T-helper 17 cell (primary cell): ENCODE results near the gene LRRC8E. TPM values are rescaled to one million over a fixed set of nuclear protein-coding genes. Genes with fewer than 3 reads are reported as not detected.
"Not testable (repeated sequence)": the region's sequence is repeated elsewhere in the genome, so short reads cannot be mapped to it uniquely, and the experiment has no call there.

ENCODE experiments used
- ATAC-seq: fragments of 150-1000 bp; cut with Tn5 transposase; 2 replicates; pipeline ENCODE4 v1.10.0; 2021; ENCODE audit warnings: mild to moderate bottlenecking, moderate library complexity
- DNase-seq, 3 donors: peaks; one replicate each; pipeline versions ENCODE4 v3.0.0 to v3.0.0-alpha.2; 2020 to 2021
- H3K9me3 ChIP-seq: one replicate; pipeline ENCODE4 v1.7.0; 2013; ENCODE audit warnings: low read length, mild to moderate bottlenecking; ENCODE audit not compliant: control insufficient read depth, poor library complexity, severe bottlenecking
- H3K27ac Mint-ChIP-seq: one replicate; pipeline ENCODE4 v1.8.0; 2022; ENCODE audit warnings: mild to moderate bottlenecking, moderate library complexity, mixed read lengths
- H3K27me3 Mint-ChIP-seq: one replicate; pipeline ENCODE4 v1.8.0; 2022; ENCODE audit warnings: mixed read lengths
- H3K36me3 Mint-ChIP-seq: one replicate; pipeline ENCODE4 v1.8.0; 2022; ENCODE audit warnings: low read depth, mixed read lengths
- H3K4me1 Mint-ChIP-seq: one replicate; pipeline ENCODE4 v1.8.0; 2022; ENCODE audit warnings: mild to moderate bottlenecking, mixed read lengths
- H3K4me3 Mint-ChIP-seq: one replicate; pipeline ENCODE4 v1.8.0; 2022; ENCODE audit warnings: mild to moderate bottlenecking, moderate library complexity, mixed read lengths
- total RNA-seq, 4 donors: library from RNA in 2 of 4; stranded (reverse) in 2 of 4; gene quantifications; one replicate each; pipeline ENCODE4 v1.2.3 and lab custom pipeline; 2022 to 2026

Gene LRRC8E
- total RNA-seq, 2 donors from 2014 or later, result not detected

DNA sequence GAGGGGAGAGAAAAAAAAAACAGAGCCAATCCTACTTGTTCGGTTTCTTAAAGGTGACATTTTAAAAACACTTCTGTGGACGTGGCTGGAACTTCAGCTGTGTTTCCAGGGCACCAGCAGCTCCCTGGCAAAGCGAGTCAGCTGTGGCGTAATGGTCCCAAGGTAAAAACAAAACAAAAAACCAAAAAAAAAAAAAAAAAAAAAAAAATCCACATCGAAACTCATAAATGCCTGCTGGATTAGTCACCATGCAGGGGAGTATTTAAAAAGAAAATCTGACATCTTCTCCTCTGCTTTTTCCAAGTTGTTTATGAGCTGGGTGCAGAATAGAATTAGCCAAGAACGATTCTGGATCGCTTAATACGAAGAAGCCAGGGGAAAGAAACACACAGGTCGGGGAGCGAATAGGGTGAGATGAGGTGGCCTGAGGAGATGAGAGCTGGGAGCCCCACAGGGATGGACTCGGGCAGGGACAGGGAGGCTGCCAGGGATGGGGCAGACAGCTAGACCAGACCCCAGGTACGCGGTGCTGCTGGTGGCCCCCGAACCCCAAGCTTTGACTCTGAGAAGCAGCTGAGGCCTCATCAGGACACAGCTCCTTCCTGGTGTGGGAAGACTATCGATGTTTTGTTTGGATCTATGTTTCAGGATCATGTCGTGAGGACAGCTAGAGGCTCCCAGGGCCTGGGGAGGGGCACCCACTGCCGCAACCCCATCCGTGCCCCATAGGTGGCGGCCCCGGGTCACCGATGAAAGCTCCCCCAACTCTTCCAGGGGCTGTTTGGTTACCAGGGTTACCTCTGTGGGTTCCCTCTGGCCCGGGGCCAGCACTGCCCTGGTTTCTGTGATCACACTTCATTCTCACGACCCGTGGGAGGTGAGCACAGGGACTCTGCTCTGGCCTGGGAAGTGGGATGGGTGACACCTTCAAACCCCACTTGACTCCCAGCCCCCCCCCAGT, 40.7 kb downstream of the LRRC8E start:
- ATAC-seq, result peak; percentile 72
- no peaks in the 10 kb centered on the region for H3K27me3 Mint-ChIP-seq
- DNase-seq, result peak; percentile 54 to 76 (median 70)
- no peaks in the 10 kb centered on the region for H3K9me3 ChIP-seq
- H3K4me1 Mint-ChIP-seq, result peaks cover 10% of the 10 kb centered on the region
- no peaks in the 10 kb centered on the region for H3K36me3 Mint-ChIP-seq
- H3K4me3 Mint-ChIP-seq, result no peak overlapping the region
- peak overlapping the region; percentile 70 for H3K27ac Mint-ChIP-seq

DNA sequence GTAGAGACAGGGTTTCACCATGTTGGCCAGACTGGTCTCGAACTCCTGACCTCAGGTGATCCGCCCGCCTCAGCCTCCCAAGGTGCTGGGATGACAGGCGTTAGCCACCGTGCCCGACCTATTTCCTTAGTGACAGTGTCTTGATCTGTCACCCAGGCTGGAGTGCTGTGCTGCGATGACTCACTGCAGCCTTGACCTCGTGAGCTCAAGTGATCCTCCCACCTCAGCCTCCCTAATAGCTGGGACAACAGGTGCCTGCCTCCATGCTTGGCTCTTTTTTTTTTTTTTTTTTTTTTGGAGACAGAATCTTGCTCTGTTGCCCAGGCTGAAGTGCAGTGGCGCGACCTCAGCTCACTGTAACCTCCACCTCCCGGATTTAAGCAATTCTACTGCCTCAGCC, 41.7 kb downstream of the LRRC8E start:
- peak overlapping the region; percentile 70 for H3K27ac Mint-ChIP-seq

DNA sequence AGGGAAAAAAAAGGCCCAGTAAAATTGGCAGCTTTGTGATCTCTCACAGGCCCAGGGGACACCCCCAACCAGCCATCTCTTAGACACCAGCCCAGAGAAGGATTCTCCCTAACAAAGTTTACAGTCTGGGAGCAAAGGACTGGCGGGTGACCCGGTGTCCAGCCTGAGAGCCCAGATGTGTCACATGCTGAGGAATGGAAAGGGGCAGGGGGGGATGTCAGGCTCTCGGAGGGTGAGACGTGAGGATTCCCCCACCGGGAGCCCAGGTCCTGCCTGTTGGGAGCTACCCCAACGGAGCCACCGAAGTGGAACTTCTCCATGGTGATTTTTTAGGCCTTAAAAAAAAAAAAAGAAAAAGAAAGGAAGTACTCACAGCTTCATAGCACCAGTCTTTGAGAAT, 42.5 kb downstream of the LRRC8E start:
- H3K36me3 Mint-ChIP-seq, result no peaks in the 10 kb centered on the region
- H3K9me3 ChIP-seq, result no peaks in the 10 kb centered on the region
- ATAC-seq (no peak), DNase-seq (no peak)
- peaks cover 8% of the 10 kb centered on the region for H3K4me1 Mint-ChIP-seq
- H3K27me3 Mint-ChIP-seq, result no peaks in the 10 kb centered on the region
- H3K4me3 Mint-ChIP-seq, result no peak overlapping the region
- H3K27ac Mint-ChIP-seq, result peak overlapping the region; percentile 59

More for the DNA sequence above, 41.7 kb downstream of the LRRC8E start:
- not testable (repeated sequence) for H3K36me3 Mint-ChIP-seq, DNase-seq, H3K9me3 ChIP-seq, H3K27me3 Mint-ChIP-seq, H3K4me3 Mint-ChIP-seq, ATAC-seq
- peaks cover 10% of the 10 kb centered on the region for H3K4me1 Mint-ChIP-seq

DNA sequence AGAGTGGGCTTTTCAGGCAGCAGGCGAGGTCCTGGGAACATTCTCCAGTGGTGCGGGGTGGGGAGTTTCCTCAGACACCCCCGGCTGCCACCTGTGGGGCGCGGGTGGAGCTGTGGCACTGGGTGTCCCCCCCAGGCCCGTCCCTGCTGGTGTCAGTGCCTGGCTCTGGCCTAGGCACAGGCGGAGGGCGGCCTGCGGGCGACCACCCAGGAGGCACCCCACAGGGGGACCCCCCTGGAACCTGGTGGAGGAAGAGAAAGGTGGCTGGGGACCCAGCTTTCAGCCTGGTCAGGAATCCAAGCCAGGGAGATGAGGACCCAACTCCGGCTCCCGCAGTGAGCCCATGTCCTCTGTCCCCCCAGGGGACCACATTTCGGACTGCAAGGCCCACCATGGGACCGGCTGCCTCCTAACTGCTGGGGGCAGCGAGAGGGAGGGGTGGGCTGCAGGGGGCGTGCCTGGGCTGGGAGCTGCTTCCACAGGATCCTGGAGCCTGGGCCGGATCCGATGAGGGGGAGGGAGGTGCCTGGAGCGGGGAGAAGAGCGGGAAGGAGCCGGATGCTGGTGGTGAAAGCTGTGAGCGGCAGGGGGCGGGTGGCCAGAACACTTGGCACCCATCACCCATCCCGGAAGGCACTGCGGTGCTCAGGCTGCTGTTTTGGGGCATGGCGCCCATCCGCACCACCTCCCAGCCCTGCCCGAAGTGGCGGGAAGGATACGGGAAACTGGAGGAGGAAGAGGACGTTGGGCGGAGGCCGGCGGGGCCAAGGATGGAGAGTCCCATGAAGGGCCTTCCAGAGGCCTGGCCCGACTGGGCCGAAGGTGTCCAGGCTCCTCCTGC, 43.1 kb downstream of the LRRC8E start:
- Mint-ChIP-seq H3K27ac (no peak overlapping the region), H3K4me1 (peaks cover 8% of the 10 kb centered on the region), H3K36me3 (no peaks in the 10 kb centered on the region), H3K4me3 (no peak overlapping the region), H3K27me3 (no peaks in the 10 kb centered on the region)
- no peak for ATAC-seq
- H3K9me3 ChIP-seq, result no peaks in the 10 kb centered on the region
- no peak for DNase-seq

DNA sequence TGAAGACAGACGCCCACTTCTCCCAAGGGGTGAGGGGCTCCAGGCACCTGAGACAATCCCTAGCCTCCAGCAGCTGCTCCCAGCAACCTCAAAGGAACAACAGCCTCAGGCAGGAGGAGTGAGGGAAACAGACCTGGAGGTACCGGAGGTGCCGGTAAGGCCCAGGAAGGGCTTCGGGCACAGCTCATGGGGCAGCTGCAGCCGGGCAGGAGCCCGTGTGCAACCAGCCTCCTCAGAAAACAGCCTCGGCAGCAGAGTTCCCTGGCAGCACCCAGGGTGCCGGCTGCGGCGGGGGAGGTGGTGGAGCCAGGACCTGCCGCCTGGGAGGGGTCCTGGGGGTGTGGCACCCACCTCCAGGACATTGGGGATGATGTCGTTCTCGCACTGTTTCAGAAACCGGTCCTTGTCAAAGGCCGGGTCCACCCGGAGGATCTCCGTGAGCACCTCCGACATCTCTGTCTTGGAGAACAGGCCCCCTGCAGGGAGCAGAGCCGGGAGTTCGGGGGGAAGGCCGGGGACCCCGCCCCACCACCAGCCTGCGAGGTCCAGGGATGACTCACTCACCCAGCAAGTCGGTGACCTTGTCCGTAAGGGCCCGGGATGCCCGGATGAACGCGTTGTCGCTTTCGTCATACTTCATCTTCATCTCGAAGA, 44.1 kb downstream of the LRRC8E start:
- peaks cover 8% of the 10 kb centered on the region for H3K4me1 Mint-ChIP-seq
- ATAC-seq (no peak), DNase-seq (no peak)
- no peak overlapping the region for H3K4me3 Mint-ChIP-seq
- H3K27me3 Mint-ChIP-seq, result no peaks in the 10 kb centered on the region
- no peaks in the 10 kb centered on the region for H3K9me3 ChIP-seq
- H3K27ac Mint-ChIP-seq, result no peak overlapping the region
- no peaks in the 10 kb centered on the region for H3K36me3 Mint-ChIP-seq

DNA sequence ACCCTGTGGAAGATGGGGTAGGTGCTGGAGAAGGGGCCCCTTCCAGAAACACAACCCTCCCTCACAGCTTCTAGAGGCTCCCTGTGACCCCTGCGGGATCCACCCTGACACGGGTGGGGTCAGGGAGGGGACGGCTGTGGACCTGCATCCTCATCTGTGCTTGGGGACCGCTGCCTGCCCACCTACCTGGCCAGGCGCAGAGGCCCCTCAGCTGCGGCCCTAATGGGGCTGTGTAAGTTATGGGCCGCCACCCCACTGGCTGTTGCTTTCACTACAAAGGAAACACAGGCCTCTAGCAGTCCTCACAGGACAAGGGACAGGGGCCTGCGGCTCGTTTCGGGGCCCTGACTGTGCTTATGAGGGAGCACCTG, 44.6 kb downstream of the LRRC8E start:
- no peaks in the 10 kb centered on the region for H3K9me3 ChIP-seq
- Mint-ChIP-seq H3K36me3 (no peaks in the 10 kb centered on the region), H3K4me1 (peaks cover 10% of the 10 kb centered on the region), H3K4me3 (no peak overlapping the region), H3K27me3 (no peaks in the 10 kb centered on the region), H3K27ac (no peak overlapping the region)
- ATAC-seq, result no peak
- DNase-seq, result no peak

DNA sequence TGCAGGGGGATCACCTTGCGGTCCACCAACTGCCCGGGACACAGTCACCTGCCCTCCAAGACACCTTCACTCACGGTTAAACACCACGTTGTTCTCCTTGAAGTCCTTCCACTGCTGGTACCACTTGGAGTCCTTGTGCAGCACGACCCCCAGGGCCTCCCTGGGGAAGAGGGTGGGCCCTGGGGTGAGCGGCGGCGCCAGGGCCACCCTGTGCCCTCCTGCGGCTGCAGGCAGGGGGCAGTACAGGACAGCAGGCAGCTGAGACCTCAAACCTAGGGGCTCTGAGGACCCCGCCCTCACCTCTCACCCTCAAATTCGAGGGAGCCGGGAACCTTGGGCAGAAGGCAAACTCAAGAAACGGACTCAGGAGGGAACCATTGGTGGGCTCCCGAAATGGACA, 45.1 kb downstream of the LRRC8E start:
- ATAC-seq (no peak), DNase-seq (no peak)
- no peaks in the 10 kb centered on the region for H3K9me3 ChIP-seq
- Mint-ChIP-seq H3K4me3 (no peak overlapping the region), H3K36me3 (no peaks in the 10 kb centered on the region), H3K27ac (no peak overlapping the region), H3K4me1 (peaks cover 7% of the 10 kb centered on the region), H3K27me3 (no peaks in the 10 kb centered on the region)

DNA sequence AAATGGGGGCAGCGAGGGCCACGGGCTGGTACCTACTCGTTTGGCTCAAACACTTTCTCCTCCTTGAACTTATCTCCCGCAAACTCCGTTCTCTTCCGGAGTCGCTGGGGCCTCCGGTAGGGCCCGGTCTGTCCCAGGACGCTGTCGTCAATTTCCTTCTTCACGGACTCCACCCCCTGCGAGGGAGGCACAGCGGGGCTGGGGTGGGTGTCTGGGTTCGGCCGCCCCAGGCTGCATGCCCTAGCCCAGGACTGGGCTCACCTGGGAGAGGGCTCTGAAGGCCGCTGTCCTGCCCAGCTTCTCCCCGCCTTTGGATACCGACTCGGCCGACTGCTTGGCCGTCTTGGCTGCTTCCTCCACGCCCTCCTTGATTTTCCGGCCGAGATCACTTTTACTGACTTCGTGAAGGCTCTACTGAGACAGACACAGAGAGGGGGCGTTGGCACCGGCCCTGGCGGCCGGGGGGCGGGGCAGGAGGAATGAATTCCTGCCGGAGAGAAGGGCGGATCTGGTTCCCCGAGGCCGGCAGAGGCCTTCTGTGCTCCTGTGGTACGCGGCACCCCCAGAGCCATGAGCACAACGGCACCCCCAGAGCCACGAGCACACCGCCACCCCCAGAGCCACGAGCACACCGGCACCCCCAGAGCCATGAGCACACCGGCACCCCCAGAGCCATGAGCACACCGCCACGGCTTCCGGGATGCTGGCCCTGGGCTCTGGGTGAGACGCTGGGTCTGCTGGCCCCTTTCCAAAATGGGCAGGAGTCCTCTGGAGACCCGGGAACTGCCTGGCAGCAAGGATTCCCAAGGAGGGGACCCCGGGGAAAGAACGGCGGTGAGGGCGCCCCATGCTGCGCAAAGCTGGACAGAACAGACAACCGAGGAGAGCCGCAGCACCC, 45.8 kb downstream of the LRRC8E start:
- H3K36me3 Mint-ChIP-seq, result no peaks in the 10 kb centered on the region
- no peaks in the 10 kb centered on the region for H3K27me3 Mint-ChIP-seq

DNA sequence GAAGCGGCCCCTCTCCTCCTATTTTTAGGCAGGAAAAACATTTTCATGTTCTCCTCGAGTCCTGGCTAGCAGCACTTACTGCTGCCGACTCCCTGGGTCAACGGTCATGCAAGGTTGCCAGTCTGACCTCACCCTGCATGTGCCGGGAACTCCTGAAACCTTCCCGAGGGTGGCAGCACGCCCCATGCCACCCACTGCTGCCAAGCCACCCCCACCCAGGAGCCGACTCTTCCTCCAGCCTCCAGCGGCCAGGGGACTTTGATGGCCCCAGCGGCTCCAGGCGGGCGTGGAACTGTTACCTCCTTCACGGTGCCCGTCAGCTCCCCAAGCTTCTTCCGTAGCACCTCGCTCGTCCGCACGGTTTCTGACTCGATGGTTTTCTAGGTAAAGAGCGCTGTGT, 46.5 kb downstream of the LRRC8E start:
- ATAC-seq (no peak), DNase-seq (no peak)
- Mint-ChIP-seq H3K4me1 (peaks cover 5% of the 10 kb centered on the region), H3K36me3 (no peaks in the 10 kb centered on the region), H3K4me3 (no peak overlapping the region), H3K27ac (no peak overlapping the region), H3K27me3 (no peaks in the 10 kb centered on the region)
- no peaks in the 10 kb centered on the region for H3K9me3 ChIP-seq

More for the DNA sequence above, 45.8 kb downstream of the LRRC8E start:
- ATAC-seq (no peak), DNase-seq (no peak)
- no peaks in the 10 kb centered on the region for H3K9me3 ChIP-seq
- Mint-ChIP-seq H3K4me1 (peaks cover 7% of the 10 kb centered on the region), H3K4me3 (no peak overlapping the region), H3K27ac (no peak overlapping the region)

DNA sequence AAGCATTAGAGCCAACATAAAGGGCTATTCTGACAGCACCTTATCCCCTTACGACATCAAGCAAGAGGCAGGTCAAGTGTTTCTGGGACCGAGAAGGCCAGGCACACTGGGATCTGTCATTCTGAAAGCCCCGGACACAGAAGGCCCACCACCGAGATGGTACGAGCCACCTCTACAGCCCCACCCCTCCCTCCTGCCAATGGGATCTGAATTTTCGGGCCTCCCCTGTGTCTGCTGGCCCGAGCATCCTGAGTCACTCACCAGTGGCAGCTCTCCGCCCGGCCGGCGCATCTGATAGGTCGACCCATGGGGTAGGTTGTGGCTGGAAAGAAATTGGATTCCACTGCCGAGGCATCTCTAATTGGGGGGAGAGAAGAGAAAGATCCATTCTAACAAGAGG, 52.5 kb downstream of the LRRC8E start:
- H3K9me3 ChIP-seq, result no peaks in the 10 kb centered on the region
- Mint-ChIP-seq H3K27ac (no peak overlapping the region), H3K4me3 (no peak overlapping the region), H3K27me3 (no peaks in the 10 kb centered on the region), H3K36me3 (no peaks in the 10 kb centered on the region), H3K4me1 (peaks cover 26% of the 10 kb centered on the region)
- DNase-seq (no peak), ATAC-seq (no peak)

DNA sequence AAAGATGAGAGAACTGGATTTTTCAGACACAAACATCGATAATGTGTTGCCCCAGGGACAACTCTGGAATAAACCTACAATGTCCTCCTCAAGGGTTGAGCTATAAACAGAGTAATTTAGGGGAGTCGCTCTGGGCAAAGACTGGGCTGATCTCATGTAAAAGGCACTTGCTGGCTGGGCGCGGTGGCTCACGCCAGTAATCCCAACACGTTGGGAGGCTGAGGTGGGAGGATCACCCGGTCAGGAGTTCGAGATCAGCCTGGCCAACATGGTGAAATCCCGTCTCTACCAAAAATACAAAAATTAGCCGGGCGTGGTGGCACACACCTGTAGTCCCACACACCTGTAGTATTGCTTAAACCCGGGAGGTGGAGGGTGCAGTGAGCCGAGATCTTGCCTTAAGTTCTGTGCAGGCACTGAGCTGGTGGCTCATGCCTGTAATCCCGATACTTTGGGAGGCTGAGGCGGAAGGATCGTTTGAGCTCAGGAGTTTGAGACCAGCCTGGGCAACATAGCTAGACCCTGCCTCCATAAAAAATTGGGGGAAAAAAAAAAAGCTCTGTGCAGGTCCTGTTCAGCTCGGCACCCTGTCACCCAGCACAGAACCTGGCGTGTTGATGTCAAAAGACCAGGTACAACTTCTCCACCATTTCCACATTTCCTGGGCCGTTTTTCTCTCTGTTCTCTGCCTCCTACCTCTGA, 53.7 kb downstream of the LRRC8E start:
- no peaks in the 10 kb centered on the region for H3K9me3 ChIP-seq
- no peak for ATAC-seq
- no peak overlapping the region for H3K27ac Mint-ChIP-seq
- H3K4me1 Mint-ChIP-seq, result peaks cover 26% of the 10 kb centered on the region
- no peaks in the 10 kb centered on the region for H3K27me3 Mint-ChIP-seq
- H3K36me3 Mint-ChIP-seq, result no peaks in the 10 kb centered on the region
- DNase-seq, result no peak
- no peak overlapping the region for H3K4me3 Mint-ChIP-seq

DNA sequence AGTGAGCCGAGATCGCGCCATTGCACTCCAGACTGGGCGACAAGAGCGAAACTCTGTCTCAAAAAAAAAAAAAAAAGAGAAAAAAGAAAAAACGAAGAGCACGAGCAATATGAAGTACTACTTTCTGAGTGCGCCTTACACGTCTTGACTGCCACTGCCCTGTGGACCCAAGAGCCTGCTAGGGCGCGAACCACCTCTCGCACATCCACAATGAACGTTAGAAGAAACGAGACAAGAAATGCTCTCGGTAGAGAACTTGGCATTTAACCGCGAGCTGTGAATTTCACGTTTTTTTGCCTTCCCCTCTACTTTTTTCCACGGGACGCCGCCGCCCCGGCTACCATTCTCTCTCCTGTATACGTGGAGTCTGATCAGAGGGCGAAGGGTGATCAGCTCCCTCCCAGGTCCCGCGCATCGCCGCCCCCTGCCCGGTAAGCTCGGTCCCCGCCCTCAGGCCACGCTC, 54.7 kb downstream of the LRRC8E start:
- H3K27ac Mint-ChIP-seq, result peak overlapping the region; percentile 95
- no peaks in the 10 kb centered on the region for H3K36me3 Mint-ChIP-seq
- H3K9me3 ChIP-seq, result no peaks in the 10 kb centered on the region
- ATAC-seq, result peak; percentile 3
- no peaks in the 10 kb centered on the region for H3K27me3 Mint-ChIP-seq
- no peak for DNase-seq
- H3K4me1 Mint-ChIP-seq, result peaks cover 24% of the 10 kb centered on the region
- peak overlapping the region; percentile 94 for H3K4me3 Mint-ChIP-seq
